GM18870 (cell line): ENCODE measurements around the gene ISY1.
A peak's percentile ranks its signal among the peaks of the same experiment; 100 is the strongest.
"Not testable (repeated sequence)": the region's sequence is repeated elsewhere in the genome, so short reads cannot be mapped to it uniquely, and the experiment has no call there.

Experiments
- ATAC-seq: cut with Tn5 transposase; IDR thresholded peaks from one replicate; pipeline ENCODE4 v1.9.1; 2021; ENCODE audit warnings: moderate library complexity; ENCODE audit not compliant: unreplicated experiment

Gene ISY1

DNA sequence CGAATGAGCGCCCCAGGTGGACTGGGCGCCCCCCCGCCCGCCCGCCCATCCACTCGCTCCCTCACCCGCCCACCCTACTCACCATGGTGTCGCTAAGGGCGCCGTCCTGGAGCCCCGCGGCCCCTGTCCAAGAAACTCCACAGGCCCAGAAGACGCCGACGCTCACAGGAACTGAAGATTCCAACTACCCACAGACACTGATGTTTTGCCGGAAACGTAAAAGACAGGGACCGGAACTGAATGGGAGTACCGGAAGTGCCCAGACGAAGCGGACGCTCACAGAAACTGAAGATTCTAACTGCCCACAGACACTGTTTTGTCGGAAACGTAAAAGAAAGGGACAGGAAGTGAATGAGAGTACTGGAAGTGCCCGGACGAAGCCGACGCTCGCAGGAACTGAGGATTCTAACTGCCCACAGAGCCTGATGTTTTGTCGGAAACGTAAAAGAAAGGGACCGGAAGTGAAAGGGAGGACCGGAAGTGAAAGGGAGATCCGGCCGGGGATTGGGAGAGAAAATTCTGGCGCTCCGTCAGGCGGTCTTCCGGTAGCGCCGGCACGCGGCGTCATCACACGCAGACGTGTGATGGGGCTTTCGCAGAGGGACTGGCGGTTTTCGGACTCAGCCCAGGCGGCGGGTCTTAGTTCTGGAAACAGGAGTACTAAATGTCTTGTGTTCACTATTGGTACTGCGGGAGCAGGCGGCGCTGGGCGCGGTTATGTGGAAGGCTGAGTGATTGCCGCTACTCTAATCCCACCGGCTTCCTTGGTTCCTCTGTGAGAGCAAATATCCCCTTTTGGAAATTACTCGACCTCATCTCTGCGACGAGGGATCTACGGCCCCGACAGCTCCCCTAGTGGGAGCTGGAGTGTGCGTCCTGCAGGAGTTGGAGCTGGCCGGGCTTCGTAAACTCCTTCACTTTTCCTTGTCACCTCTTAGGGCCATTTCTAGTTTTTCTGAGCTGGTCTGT, at the start of gene ISY1:
ISY1 (minus strand) TSS at position 173 of the 969 bp plus-strand sequence; CDS start at position 85, 88 bp downstream.
- ATAC-seq: peak; percentile 66

GRCh38 chr3:129207479-129207878, 46.6 kb upstream of the ISY1 start:
- no peak for ATAC-seq

DNA sequence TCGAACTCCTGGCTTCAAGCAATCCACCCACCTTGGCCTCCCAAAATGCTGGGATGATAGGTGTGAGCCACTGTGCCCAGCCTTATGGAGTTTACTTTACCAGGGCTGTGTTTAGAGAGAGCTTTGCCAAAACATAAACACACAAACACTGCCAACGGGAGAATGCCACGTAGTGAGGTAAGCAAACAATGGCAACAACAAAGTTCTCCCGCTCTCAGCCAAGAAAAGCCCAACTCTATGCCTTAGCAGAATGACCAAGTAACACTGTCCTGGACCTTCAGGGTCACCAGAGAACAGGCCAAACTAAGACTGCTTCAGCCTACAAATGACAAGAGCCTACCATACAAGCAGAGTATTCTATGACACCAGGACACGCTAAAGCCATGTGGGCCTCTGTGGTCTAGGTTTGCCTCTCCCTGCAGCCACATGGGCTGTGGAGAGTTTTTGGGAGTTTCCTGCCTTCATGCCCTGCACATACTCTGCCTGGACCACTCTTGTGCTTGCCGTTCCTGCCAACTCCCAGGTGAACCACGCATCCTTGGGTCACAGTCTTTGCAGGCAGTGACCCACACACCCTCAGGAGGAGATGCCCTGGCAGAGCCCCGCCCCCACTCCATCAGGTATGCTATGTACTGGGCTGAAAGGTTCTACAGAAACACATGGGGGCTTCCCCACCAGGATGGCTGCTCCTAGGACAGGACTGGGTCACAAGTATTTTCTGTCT, 44.4 kb upstream of the ISY1 start:
- ATAC-seq: no peak

- no peak for ATAC-seq
Observed at GRCh38 chr3:129204473-129204872, 43.6 kb upstream of the ISY1 start.

DNA sequence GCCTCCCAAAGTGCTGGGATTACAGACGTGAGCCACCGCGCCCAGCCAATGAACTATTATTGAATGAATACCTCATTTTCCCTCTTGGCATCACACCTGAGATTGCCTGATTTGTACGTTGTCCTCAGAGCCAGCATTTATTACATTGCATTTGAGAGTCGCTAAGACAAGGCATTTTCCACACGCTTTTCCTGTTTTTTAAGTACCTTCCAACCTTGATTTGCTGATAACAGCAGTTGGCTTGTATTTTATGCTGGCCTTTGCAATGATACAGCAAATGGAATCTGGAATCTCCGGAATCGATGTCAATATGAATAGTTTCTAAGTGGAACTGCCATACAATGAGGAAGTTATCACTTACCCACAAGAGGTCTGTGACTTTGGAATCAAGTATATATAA, 38.5 kb upstream of the ISY1 start:
- no peak for ATAC-seq

DNA sequence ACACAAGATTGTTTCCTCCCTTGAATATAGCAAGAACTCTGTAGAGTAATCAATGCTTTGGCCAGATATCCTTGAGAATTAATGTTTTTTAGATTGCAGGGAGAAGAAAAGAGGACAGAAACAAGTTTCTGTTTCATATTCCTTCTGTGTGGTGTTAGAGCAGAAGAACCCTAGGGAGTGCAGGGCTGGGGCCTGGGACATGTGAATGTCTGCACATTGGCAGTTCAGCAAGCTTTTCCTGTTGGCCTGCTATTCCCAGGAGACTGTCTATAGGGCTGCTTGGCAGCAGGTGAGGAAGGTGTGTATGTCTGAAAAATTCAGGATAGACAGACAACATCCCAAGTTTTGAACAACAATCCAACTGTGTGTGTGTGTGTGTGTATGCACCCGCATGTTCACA, 36.5 kb upstream of the ISY1 start:
- ATAC-seq: no peak

GRCh38 chr3:129196601-129197000, 35.7 kb upstream of the ISY1 start:
- ATAC-seq: no peak

DNA sequence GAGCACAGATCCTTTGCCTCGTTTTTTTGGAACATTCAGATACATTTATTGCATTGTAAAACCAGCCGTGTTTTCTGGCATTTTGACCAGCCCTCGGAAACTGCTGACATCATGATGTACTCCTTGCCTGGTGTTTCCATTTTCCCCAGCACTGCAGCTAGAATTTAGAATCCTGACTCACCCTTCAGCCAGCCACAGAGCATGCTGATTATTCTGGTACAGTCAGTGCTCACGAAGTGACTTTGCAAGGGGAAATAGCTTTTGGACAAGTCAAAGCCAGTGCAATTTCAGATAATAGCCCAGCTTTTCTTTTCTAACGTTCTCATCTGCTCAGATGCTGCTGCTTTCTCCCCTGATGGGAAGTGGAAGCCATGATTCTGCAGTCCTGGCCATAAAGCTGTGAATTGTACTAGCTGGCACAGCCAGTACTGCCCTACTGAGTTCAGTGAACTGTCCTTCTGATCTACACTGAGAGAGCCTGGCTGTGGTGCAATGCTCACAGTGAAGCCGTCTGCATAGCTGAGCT, 34.9 kb upstream of the ISY1 start:
- no peak for ATAC-seq

DNA sequence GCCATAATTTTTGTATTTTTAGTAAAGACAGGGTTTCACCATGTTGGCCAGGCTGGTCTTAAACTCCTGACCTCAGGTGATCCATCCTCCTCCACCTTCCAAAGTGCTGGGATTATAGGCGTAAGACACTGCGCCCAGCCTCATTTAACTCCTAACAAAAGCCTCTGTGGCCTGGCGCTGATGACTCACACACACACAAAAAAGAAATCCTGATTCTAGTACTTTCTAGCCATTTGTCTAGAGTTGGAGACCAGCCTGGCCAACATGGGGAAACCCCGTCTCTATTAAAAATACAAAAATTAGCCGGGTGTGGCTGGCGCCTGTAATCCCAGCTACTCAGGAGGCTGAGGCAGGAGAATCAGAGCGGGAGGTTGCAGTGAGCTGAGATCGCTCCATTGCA, 28.9 kb upstream of the ISY1 start:
- not testable (repeated sequence) for ATAC-seq

DNA sequence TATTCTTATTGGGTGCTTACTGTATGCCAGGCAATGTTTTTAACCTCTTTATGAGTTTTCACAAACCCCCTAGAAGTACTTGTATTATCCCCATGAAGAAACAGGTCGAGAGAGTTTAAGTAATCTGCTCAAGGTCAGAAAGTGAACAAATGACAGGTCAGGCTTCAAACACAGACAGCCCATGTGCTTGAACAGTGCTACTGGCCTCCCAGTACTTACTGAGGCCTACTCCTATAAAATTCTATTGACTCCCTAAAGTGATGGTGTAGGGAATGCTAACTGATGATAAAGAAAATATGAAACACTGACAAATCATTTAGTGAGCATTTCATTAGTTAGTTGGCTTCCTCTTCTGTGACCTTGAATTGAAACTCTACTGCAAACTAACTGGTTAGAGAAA, 27.0 kb upstream of the ISY1 start:
- ATAC-seq: no peak

DNA sequence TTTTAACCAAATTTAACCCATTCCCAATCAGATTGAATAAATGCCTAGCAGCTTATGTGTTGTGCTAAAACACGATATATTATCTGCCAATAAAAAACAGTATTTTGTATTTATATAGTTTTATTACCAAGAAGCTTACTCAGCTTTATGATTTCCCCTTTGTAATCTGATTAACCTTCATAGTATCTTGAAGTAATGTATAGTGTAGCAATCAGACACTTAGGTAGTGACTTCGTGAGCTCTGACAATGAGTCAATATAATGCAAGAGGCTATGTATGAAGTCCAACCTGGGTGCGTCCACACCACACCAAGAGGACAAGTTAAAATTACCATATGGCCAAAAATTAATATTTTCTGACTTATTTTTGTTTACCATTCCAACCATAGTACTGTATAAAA, 24.9 kb upstream of the ISY1 start:
- no peak for ATAC-seq

- not testable (repeated sequence) for ATAC-seq
Observed at GRCh38 chr3:129184784-129185542, 24.1 kb upstream of the ISY1 start.

- no peak for ATAC-seq
Observed at GRCh38 chr3:129184396-129184657, 23.5 kb upstream of the ISY1 start.

DNA sequence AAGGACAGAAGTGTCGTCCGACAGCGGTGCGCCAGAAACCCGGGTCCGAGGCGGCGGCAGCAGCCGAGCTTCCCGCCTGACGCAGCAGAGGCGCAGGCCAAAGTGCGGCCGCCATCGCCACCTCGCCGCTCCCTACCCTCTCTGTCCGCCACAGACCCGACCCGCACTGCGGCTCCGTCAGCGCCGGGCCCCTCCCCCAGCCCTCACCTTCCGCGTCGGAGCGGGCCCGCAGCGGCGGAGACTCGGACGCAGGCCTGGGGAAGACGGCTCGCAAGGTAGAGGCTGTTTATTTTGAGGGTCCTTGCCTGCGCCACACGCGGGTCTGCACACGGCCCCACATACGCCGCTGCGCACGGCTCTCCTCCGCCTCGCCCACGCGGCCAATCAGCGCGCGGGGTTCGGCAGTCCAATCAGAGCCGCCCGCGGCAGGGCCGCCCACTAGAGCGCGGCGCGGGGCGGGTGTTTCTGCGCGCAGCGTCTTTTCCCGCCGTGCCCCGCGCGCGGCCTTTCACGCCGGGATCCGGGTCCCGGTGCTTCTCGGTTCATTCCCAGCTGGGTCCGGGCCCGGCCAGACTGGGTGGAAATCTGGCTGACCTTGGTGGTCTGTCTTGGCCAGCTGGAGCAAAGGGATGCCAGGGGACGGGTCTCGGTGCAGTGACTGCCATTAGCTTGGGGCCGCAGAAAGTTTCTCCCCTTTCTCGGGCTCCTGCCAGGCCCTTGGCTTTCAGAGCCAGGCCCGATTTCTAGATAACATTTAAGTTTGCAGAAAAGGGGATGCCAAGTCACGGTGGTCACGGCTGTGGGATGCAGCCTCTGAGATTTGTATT, 22.9 kb upstream of the ISY1 start, which contains the start of gene CNBP:
CNBP (minus strand) TSS at position 328 of the 827 bp plus-strand sequence. CDS start 12,139 bp downstream, outside the sequence.
- ATAC-seq: peak; percentile 67

- ATAC-seq: no peak
Observed at GRCh38 chr3:129182390-129183185, 21.7 kb upstream of the ISY1 start.

DNA sequence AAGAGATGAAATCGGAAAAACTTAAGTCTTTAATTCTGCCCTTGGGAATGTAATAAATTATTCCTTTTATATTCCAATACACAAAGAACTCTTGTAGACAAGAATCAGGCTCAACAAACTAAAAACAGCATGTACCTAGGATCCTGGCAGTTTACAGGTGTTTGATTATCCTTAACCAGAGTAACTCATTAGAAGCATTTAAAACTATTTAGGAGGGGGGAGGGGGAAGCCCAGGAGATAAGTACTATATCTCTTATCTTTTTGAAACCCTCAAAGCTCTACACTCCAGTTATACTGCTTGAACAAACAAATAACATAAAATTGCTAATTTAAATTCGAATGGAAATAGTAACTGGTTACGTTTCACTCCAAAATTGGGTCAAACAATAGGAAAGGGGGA, 21.0 kb upstream of the ISY1 start:
- no peak for ATAC-seq

GRCh38 chr3:129180461-129180860, 19.6 kb upstream of the ISY1 start:
- ATAC-seq: no peak

- ATAC-seq: no peak
Observed at GRCh38 chr3:129176051-129176450, 15.2 kb upstream of the ISY1 start.

DNA sequence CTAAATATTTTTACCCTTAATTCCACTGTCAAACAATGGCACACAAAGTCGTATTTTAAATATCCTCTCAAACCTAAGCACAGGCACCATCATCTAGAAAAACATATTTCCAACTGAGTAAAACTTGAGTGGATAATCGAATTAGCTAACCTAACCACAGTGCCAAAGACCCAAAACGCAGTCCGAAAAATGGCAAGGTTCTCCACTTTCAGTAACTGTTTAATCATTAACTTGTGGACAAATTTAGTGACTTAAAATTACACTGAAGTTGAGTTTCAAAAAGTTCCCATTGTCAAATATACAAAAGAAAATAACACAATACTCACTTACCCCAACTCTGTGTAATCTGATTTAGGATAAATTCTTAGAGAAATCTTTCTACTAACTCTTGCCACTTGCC, 12.9 kb upstream of the ISY1 start:
- no peak for ATAC-seq
